GM12878 (cell line): Measurements from ENCODE around the gene ZBTB3. TPM values are rescaled to one million over a fixed set of nuclear protein-coding genes. Genes with fewer than 3 reads are reported as not detected.

Source experiments
- ATAC-seq: fragments of 200-7000 bp; cut with Tn5 transposase; 3 replicates; pipeline ENCODE4 v1.9.1; 2020; ENCODE audit warnings: mild to moderate bottlenecking, moderate library complexity
- BruUV-seq: library from RNA; stranded (reverse); fragments of 400-500 nt; replicated peaks from 2 replicates; lab custom pipeline; 2021; lab: Mats Ljungman, UMichigan
- CTCF ChIA-PET: fragments of 300-600 bp; sonication (Branson Sonifier 250); formaldehyde crosslinking; extraction: SDS; loops from one replicate; lab custom pipeline; 2021; ENCODE audit warnings: inconsistent platforms; lab: Yijun Ruan, JAX
- POLR2A ChIA-PET: fragments of 350-600 bp; formaldehyde crosslinking; extraction: SDS; loops from one replicate; lab custom pipeline; 2021; ENCODE audit warnings: inconsistent platforms; lab: Charles Lee
- RAD21 ChIA-PET: fragments of 300-600 bp; sonication (Branson Sonifier 250); formaldehyde crosslinking; loops from one replicate; lab custom pipeline; 2023; ENCODE audit warnings: antibody characterized with exemption; ENCODE audit not compliant: unreplicated experiment; lab: Charles Lee
- SMC1A ChIA-PET: fragments of 300-600 bp; sonication (Branson Sonifier 250); formaldehyde crosslinking; loops from one replicate; lab custom pipeline; 2023; ENCODE audit not compliant: unreplicated experiment, uncharacterized antibody; lab: Charles Lee
- DNase-seq: peaks from one replicate; pipeline ENCODE4 v3.0.0-alpha.2; 2011; ENCODE audit warnings: low read depth, low spot score
- FAIRE-seq: peaks from 3 replicates; lab custom pipeline; 2011; peaks lifted over from hg19 to GRCh38; lab: Jason Lieb, UNC
- H2AFZ ChIP-seq: 2 replicates; pipeline ENCODE4 v1.6.0; 2011; ENCODE audit warnings: low read depth, low read length, control low read depth; ENCODE audit not compliant: control insufficient read depth
- H3K27ac ChIP-seq: 2 replicates; pipeline ENCODE4 v1.5.1; 2011; ENCODE audit warnings: control low read depth; ENCODE audit not compliant: control insufficient read depth, insufficient read depth
- H3K27me3 ChIP-seq, 2 experiments: replicated peaks in 1 of 2; 2 replicates each; pipeline versions ENCODE4 v1.6.0 to v1.6.1; 2011; ENCODE audit warnings: low read length in 1 of 2; ENCODE audit not compliant: control insufficient read depth in 2 of 2, insufficient read depth in 2 of 2
- H3K36me3 ChIP-seq, 2 experiments: 2 replicates each; pipeline ENCODE4 v1.5.1; 2011; ENCODE audit warnings: low read length in 1 of 2; ENCODE audit not compliant: control insufficient read depth in 2 of 2, insufficient read depth in 2 of 2
- H3K4me1 ChIP-seq: 2 replicates; pipeline ENCODE4 v1.6.1; 2011; ENCODE audit warnings: mild to moderate bottlenecking, low read length, moderate library complexity, mixed read lengths; ENCODE audit not compliant: control insufficient read depth, insufficient read depth
- H3K4me2 ChIP-seq: 2 replicates; pipeline ENCODE4 v1.6.0; 2011; ENCODE audit warnings: control low read depth; ENCODE audit not compliant: control insufficient read depth, insufficient read depth
- H3K4me3 ChIP-seq: fragments of 200-600 bp; sonication (generic); 2 replicates; pipeline ENCODE4 v1.5.1; 2016
- H3K79me2 ChIP-seq: 2 replicates; pipeline ENCODE4 v1.6.0; 2011; ENCODE audit warnings: low read length; ENCODE audit not compliant: control insufficient read depth, insufficient read depth
- H3K9ac ChIP-seq: 2 replicates; pipeline ENCODE4 v1.8.0; 2011; ENCODE audit warnings: low read length, control low read depth, mixed read lengths; ENCODE audit not compliant: control insufficient read depth, insufficient read depth
- H3K9me3 ChIP-seq: replicated peaks from 3 replicates; pipeline ENCODE4 v1.5.1; 2011; ENCODE audit warnings: mild to moderate bottlenecking, low read length; ENCODE audit not compliant: control insufficient read depth, insufficient read depth
- H4K20me1 ChIP-seq: 2 replicates; pipeline ENCODE4 v1.6.0; 2011; ENCODE audit not compliant: control insufficient read depth, insufficient read depth
- BHLHE40 ChIP-seq, 2 experiments: fragments of 450-650 bp in 1 of 2; IDR thresholded peaks; 2 replicates each; pipeline ENCODE4 v1.6.1; 2011 to 2017; ENCODE audit warnings: low read depth in 2 of 2, borderline replicate concordance in 1 of 2, improper control_type of control experiment in 1 of 2, low read length in 1 of 2, mild to moderate bottlenecking in 1 of 2
- BMI1 ChIP-seq: fragments of 450-650 bp; IDR thresholded peaks from 2 replicates; pipeline ENCODE4 v1.6.1; 2016; ENCODE audit warnings: mild to moderate bottlenecking, moderate library complexity, borderline replicate concordance
- CHD2 ChIP-seq: IDR thresholded peaks from 2 replicates; pipeline ENCODE4 v1.6.1; 2011; ENCODE audit warnings: low read depth, low read length, improper control_type of control experiment, borderline replicate concordance
- CREB1 ChIP-seq: IDR thresholded peaks from 2 replicates; pipeline ENCODE4 v1.6.1; 2012; ENCODE audit warnings: low read depth, mild to moderate bottlenecking, inconsistent platforms
- EZH2 ChIP-seq: IDR thresholded peaks from 2 replicates; pipeline ENCODE4 v1.6.1; 2012; ENCODE audit warnings: low read depth, mild to moderate bottlenecking, control low read depth, inconsistent platforms, low read length, borderline replicate concordance; ENCODE audit not compliant: control insufficient read depth
- MXI1 ChIP-seq: fragments of 150-350 bp; IDR thresholded peaks from 2 replicates; pipeline ENCODE4 v1.6.1; 2011; ENCODE audit warnings: low read depth, mild to moderate bottlenecking, inconsistent platforms, low read length, improper control_type of control experiment
- NR2C1 ChIP-seq: fragments of 450-650 bp; IDR thresholded peaks from 2 replicates; pipeline ENCODE4 v1.6.1; 2017; ENCODE audit warnings: antibody characterized with exemption, mild to moderate bottlenecking, moderate library complexity
- PML ChIP-seq: IDR thresholded peaks from 2 replicates; pipeline ENCODE4 v1.6.1; 2012; ENCODE audit warnings: low read length, inconsistent platforms
- RB1 ChIP-seq: fragments of 450-650 bp; formaldehyde crosslinking; IDR thresholded peaks from 2 replicates; pipeline ENCODE4 v1.6.1; 2017; ENCODE audit warnings: mild to moderate bottlenecking, borderline replicate concordance
- RBBP5 ChIP-seq: fragments of 200-600 bp; sonication (generic); conservative IDR thresholded peaks from 2 replicates; pipeline ENCODE4 v1.6.1; 2016
- SMAD1 ChIP-seq: fragments of 450-650 bp; IDR thresholded peaks from 2 replicates; pipeline ENCODE4 v1.6.1; 2018; ENCODE audit warnings: mild to moderate bottlenecking, low read depth; ENCODE audit not compliant: partially characterized antibody
- YBX1 ChIP-seq: fragments of 450-650 bp; IDR thresholded peaks from 2 replicates; pipeline ENCODE4 v1.6.1; 2016; ENCODE audit warnings: antibody characterized with exemption
- ZNF24 ChIP-seq: fragments of 450-650 bp; IDR thresholded peaks from 2 replicates; pipeline ENCODE4 v1.6.1; 2017; ENCODE audit warnings: antibody characterized with exemption, mild to moderate bottlenecking
- WGBS: methylation state at CpG from one replicate; pipeline ENCODE4 v1.1.6; 2016; ENCODE audit warnings: low lambda C conversion rate; ENCODE audit not compliant: insufficient replicate concordance, insufficient coverage; ENCODE audit errors: missing lambda C conversion rate; 5-methylcytosine and 5-hydroxymethylcytosine counted together
- in situ Hi-C: fragments of 300-500 bp; cut with MboI; formaldehyde crosslinking; loops from 9 replicates; pipeline ENCODE4 v1.14.3; 2018; ENCODE audit warnings: mixed read lengths
- intact Hi-C: fragments of 100-400 bp; cut with micrococcal nuclease; formaldehyde crosslinking; loops from one replicate; pipeline ENCODE4 v1.14.2; 2022; ENCODE audit not compliant: unreplicated experiment
- polyA plus RNA-seq, 11 experiments: library from polyadenylated mRNA; depleted of rRNA in 4 of 11; unstranded in 6 of 11; stranded (reverse) in 5 of 11; fragments of >200 nt; fragmentation: Nextera tagmentation in 4 of 11; fragmentation: Illumina TruSeq in 1 of 11; extraction: Ambion mirVana in 4 of 11; extraction: Trizol in 1 of 11; gene quantifications; 1 replicate in 1 of 11; 2 replicates in 10 of 11; pipeline versions ENCODE4 v1.2.1 to v1.2.3, GENCODE V29; 2011 to 2016; ENCODE audit warnings: inconsistent platforms in 2 of 11, missing spikeins in 2 of 11, low read depth in 1 of 11
- total RNA-seq, 4 experiments: library from RNA; depleted of rRNA in 3 of 4; stranded (reverse); fragments of >200 nt in 3 of 4; fragmentation: Illumina TruSeq in 1 of 4; extraction: Trizol in 1 of 4; gene quantifications; 2 replicates each; pipeline versions ENCODE4 v1.2.1 to v1.2.3, GENCODE V29; 2013 to 2021
- TF ChIP-seq, protein P1 (sequence below): fragments of 450-650 bp; IDR thresholded peaks from 2 replicates; pipeline ENCODE4 v1.6.1; 2014; ENCODE audit warnings: mild to moderate bottlenecking
- TF ChIP-seq, protein P2 (sequence below): fragments of 450-650 bp; formaldehyde crosslinking; IDR thresholded peaks from 2 replicates; pipeline ENCODE4 v1.4.0; 2022; ENCODE audit warnings: mild to moderate bottlenecking, moderate library complexity
- TF ChIP-seq, protein P3 (sequence below): IDR thresholded peaks from 2 replicates; pipeline ENCODE4 v1.6.1; 2011; ENCODE audit warnings: low read depth, mild to moderate bottlenecking, low read length, moderate library complexity, borderline replicate concordance; ENCODE audit errors: extremely low read depth

ZBTB3 gene
- total and polyA plus RNA-seq, 10 of the 15 experiments (the other 5 are each of a cell fraction or from before 2014, with no cell fraction given), result 1.4 to 7.7 (median 4.8) TPM

DNA sequence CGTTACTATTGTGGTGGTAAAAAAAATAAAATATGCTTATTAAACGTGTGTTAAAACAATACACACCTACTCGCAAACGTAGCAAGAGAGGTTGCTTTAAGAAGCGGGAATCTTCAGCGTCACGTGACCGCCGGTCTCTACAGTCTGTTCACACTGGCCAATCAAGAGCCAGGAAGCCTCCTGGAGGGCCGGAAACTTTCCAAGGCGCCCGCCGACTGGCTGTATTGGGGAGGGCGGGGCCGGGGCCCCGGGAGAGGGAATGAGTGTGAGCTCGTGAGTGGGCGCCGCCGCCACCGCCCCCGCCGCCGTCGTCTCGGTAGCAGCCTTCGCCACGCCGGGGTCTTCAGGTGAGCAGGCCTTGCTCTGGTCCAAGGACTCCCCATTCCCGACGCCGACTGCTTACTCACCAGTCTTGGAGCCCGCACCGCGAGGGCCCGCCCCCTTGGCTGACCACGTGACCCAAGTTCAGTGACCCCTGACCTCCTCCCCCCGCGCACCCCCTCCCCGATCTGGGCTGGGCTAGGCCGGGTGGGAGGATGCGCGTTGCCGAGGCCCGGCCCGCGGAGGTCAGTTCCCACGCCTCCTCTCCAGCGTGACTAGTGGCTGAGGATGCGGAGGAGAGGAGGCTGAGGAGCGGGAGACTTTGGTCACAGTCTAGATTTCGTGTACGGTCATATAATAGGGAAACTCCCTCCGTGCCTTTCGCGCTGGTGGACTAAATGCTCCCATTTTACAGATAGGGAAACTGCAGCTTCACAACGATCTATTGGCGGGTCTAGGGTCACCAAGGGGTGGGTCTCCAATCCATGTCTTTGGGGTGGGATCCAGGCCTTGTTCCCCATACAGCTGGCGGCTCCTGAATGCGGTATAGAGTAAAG is 17.4 kb upstream of the ZBTB3 start, which contains the start of gene TAF6L:
TSS of gene TAF6L (plus strand) at position 253 of the 878 bp plus-strand sequence. CDS start 4,388 bp downstream, outside the sequence.
- DNase-seq, result peak; percentile 77
- peak; percentile 97 for FAIRE-seq
- in situ Hi-C loops (no loop called here), intact Hi-C loops (loop anchor here (2.0 to 5.0 kb wide), 2 partner anchors 15 to 44 kb away; partner anchors contain the start of genes HNRNPUL2, TMEM179B and TTC9C)
- ChIA-PET SMC1A (interaction anchor here (0.7 to 4.8 kb wide), 10 partner anchors 9 to 347 kb away, joined by 3 to 22 read pairs (median 4); partner anchors contain the start of genes HNRNPUL2, POLR2G, TMEM179B and TTC9C), RAD21 (interaction anchor here (0.6 to 4.2 kb wide), 15 partner anchors 10 to 347 kb away, joined by 3 to 33 read pairs (median 5); partner anchors contain the start of genes BSCL2, EEF1G, GANAB and HNRNPUL2), POLR2A (interaction anchor here (0.6 to 5.2 kb wide), 22 partner anchors 7 to 1241 kb away, joined by 3 to 44 read pairs (median 4); partner anchors contain the start of genes C11orf98, CSKMT, EEF1G and GNG3), CTCF (interaction anchor here (0.7 to 9.6 kb wide), 18 partner anchors 9 to 377 kb away, joined by 3 to 85 read pairs (median 4); partner anchors contain the start of genes HNRNPUL2, LRRN4CL, POLR2G and TMEM179B)
- Histone ChIP-seq H3K4me1 (peaks cover 17% of the 10 kb centered on the region), H3K27ac (peak within 1 kb of the TSS; percentile 82), H3K4me3 (peak within 1 kb of the TSS; percentile 86), H4K20me1 (no peaks in the 10 kb centered on the region), H3K79me2 (peaks cover 12% of the 10 kb centered on the region), H3K9ac (peak within 1 kb of the TSS; percentile 83), H3K4me2 (peak within 1 kb of the TSS; percentile 98), H3K36me3 (peaks cover 2 to 6% of the 10 kb centered on the region in 2 experiments; a peak in 3 of 4 replicates), H3K9me3 (no peaks in the 10 kb centered on the region), H3K27me3 (no peaks in the 10 kb centered on the region), H2AFZ (peak within 1 kb of the TSS; percentile 88)
- 2% methylated on average over 44 of the region's 60 CpGs for WGBS
- BruUV-seq, result TSS peak; percentile 72
- ATAC-seq, result peak; percentile 92
- TF ChIP-seq RBBP5 (0 out of 2 replicates have a peak, but pooled peaks have one; percentile 23), ZNF24 (no peak), YBX1 (no peak), NR2C1 (peak; percentile 96), PML (peak; percentile 11; the same call in 1 of the 2 replicates), BMI1 (no peak), CREB1 (no peak), CHD2 (no peak), SMAD1 (no peak), MXI1 (peak; percentile 72), BHLHE40 (IDR thresholded peaks at IDR 0.05; ENCODE audit: borderline replicate concordance in 1 of 2, low read depth in 2 of 2, low read length in 1 of 2) (peak; percentile 80 to 95), RB1 (0 out of 2 replicates have a peak, but pooled peaks have one; percentile 66), EZH2 (no peak)
- TF ChIP-seq, protein P1, sequence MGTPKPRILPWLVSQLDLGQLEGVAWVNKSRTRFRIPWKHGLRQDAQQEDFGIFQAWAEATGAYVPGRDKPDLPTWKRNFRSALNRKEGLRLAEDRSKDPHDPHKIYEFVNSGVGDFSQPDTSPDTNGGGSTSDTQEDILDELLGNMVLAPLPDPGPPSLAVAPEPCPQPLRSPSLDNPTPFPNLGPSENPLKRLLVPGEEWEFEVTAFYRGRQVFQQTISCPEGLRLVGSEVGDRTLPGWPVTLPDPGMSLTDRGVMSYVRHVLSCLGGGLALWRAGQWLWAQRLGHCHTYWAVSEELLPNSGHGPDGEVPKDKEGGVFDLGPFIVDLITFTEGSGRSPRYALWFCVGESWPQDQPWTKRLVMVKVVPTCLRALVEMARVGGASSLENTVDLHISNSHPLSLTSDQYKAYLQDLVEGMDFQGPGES, result peak; percentile 10; the same call in 1 of the 2 replicates
- TF ChIP-seq, protein P2, sequence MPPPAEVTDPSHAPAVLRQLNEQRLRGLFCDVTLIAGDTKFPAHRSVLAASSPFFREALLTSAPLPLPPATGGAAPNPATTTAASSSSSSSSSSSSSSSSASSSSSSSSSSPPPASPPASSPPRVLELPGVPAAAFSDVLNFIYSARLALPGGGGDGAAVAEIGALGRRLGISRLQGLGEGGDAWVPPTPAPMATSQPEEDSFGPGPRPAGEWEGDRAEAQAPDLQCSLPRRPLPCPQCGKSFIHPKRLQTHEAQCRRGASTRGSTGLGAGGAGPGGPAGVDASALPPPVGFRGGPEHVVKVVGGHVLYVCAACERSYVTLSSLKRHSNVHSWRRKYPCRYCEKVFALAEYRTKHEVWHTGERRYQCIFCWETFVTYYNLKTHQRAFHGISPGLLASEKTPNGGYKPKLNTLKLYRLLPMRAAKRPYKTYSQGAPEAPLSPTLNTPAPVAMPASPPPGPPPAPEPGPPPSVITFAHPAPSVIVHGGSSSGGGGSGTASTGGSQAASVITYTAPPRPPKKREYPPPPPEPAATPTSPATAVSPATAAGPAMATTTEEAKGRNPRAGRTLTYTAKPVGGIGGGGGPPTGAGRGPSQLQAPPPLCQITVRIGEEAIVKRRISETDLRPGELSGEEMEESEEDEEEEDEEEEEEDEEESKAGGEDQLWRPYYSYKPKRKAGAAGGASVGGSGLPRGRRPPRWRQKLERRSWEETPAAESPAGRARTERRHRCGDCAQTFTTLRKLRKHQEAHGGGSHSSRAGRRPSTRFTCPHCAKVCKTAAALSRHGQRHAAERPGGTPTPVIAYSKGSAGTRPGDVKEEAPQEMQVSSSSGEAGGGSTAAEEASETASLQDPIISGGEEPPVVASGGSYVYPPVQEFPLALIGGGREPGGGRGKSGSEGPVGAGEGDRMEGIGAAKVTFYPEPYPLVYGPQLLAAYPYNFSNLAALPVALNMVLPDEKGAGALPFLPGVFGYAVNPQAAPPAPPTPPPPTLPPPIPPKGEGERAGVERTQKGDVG (CRISPR knock-in tag), result peak; percentile 88
- TF ChIP-seq, protein P3, sequence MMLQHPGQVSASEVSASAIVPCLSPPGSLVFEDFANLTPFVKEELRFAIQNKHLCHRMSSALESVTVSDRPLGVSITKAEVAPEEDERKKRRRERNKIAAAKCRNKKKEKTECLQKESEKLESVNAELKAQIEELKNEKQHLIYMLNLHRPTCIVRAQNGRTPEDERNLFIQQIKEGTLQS, result peak; percentile 75; the same call in 1 of the 2 replicates
